Activated naive CD4-positive, alpha-beta T cell treated with anti-CD3 and anti-CD28 coated beads, Interleukin-2, amount 50 U/mL, for 72 hours (primary cell): ENCODE data around the gene MLIP. TPM values are rescaled to one million over a fixed set of nuclear protein-coding genes. Genes with fewer than 3 reads are reported as not detected.
"Not testable (repeated sequence)": the region's sequence is repeated elsewhere in the genome, so short reads cannot be mapped to it uniquely, and the experiment has no call there.

ENCODE experiments used
- ATAC-seq, 2 donors: fragments of 150-1000 bp; cut with Tn5 transposase; 2 replicates each; pipeline ENCODE4 v1.10.0; 2021; ENCODE audit warnings: mild to moderate bottlenecking in 2 of 2, moderate library complexity in 2 of 2
- DNase-seq, 2 donors: peaks; one replicate each; pipeline ENCODE4 v3.0.0; 2021 to 2022; ENCODE audit warnings: low spot score in 2 of 2
- H3K27ac Mint-ChIP-seq, 2 donors: one replicate each; pipeline ENCODE4 v1.8.0; 2022; ENCODE audit warnings: mild to moderate bottlenecking in 2 of 2, mixed read lengths in 2 of 2
- H3K36me3 Mint-ChIP-seq, 2 donors: one replicate each; pipeline ENCODE4 v1.8.0; 2022; ENCODE audit warnings: mixed read lengths in 2 of 2
- H3K9me3 Mint-ChIP-seq, 2 donors: one replicate each; pipeline ENCODE4 v1.8.0; 2022; ENCODE audit warnings: mixed read lengths in 2 of 2
- total RNA-seq, 2 donors: library from RNA; stranded (reverse); gene quantifications; one replicate each; pipeline ENCODE4 v1.2.3, GENCODE V29; 2022

The MLIP gene, protein sequence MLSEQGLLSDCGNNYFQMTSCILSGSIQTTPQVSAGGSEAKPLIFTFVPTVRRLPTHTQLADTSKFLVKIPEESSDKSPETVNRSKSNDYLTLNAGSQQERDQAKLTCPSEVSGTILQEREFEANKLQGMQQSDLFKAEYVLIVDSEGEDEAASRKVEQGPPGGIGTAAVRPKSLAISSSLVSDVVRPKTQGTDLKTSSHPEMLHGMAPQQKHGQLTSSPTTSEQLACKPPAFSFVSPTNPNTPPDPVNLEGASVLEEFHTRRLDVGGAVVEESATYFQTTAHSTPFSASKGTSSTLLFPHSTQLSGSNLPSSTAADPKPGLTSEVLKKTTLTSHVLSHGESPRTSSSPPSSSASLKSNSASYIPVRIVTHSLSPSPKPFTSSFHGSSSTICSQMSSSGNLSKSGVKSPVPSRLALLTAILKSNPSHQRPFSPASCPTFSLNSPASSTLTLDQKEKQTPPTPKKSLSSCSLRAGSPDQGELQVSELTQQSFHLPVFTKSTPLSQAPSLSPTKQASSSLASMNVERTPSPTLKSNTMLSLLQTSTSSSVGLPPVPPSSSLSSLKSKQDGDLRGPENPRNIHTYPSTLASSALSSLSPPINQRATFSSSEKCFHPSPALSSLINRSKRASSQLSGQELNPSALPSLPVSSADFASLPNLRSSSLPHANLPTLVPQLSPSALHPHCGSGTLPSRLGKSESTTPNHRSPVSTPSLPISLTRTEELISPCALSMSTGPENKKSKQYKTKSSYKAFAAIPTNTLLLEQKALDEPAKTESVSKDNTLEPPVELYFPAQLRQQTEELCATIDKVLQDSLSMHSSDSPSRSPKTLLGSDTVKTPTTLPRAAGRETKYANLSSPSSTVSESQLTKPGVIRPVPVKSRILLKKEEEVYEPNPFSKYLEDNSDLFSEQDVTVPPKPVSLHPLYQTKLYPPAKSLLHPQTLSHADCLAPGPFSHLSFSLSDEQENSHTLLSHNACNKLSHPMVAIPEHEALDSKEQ
- not detected for total RNA-seq

GRCh38 chr6:54111341-54112045, at the start of gene MLIP:
TSS of gene MLIP (plus strand) at chr6:54111443. CDS start at chr6:54111480, 37 bp downstream.
- Mint-ChIP-seq H3K27ac (no peak within 1 kb of the TSS), H3K9me3 (peaks cover 5 to 9% of the 10 kb centered on the region in 2 donors), H3K36me3 (no peaks in the 10 kb centered on the region)
- ATAC-seq (no peak), DNase-seq (no peak)

DNA sequence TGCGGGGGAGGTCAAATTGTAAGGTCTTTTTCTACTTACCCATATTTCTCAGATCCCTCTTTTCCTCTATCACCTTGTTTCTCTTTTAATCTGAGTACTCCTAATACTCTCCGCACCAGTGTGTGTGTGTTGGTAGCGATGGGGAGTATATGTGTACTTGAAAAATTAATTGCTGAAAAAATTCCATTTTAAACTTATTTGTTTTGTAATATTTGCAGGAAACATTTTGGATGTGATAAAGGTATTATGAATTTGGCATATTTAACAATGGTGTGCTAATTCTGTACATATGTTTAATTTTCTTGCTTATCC, 48.1 kb upstream of the MLIP start:
- DNase-seq = no peak
- no peak overlapping the region for H3K27ac Mint-ChIP-seq
- H3K9me3 Mint-ChIP-seq = no peaks in the 10 kb centered on the region
- H3K36me3 Mint-ChIP-seq = no peaks in the 10 kb centered on the region
- no peak for ATAC-seq

- no peaks in the 10 kb centered on the region for H3K9me3 Mint-ChIP-seq
- no peak overlapping the region for H3K27ac Mint-ChIP-seq
- ATAC-seq (no peak), DNase-seq (no peak)
- no peaks in the 10 kb centered on the region for H3K36me3 Mint-ChIP-seq
Observed at GRCh38 chr6:54068694-54069093, 42.5 kb upstream of the MLIP start.

DNA sequence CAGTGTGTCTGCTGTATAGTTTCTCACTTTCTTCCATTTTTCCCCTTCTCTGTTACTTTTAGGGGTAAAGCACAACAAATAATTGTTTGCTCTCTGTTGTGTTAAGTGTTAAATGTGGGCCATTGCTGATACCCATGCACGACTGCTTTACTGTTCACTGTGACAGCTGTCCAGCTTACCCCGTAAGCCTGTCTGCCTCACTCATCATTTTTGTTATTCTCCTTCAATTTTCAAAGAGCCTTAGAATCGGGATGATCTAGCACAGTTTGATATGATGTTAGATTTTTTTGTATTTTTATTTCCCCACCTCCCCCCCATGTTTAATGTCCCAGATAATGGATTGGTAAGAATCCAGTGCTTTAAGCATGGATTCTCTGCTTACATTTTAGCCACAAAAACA, 41.2 kb upstream of the MLIP start:
- no peaks in the 10 kb centered on the region for H3K36me3 Mint-ChIP-seq
- no peak overlapping the region for H3K27ac Mint-ChIP-seq
- ATAC-seq (no peak), DNase-seq (no peak)
- no peaks in the 10 kb centered on the region for H3K9me3 Mint-ChIP-seq

DNA sequence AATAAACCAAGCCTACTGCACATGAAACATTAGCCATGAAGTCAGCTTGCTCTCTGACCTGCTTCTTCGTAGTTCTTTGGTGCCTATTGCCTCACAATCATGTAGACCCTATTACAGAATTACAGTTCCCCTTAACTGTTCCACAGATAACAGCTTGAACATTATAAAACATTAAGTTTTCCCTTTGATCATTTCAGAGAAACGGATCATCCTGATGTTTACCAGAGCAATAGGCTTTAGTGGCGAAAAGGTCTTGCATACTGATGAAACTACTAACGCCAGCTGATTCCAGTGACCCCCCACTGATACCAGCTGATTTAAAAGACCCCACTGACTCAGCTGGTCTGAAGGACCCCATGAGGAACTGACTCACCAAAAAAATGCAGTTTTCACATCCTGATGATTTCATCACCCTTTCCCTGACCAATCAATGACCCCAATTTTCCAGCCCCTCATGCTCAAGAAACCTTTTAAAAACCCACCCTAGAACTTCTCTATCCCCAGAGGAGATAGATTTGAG, 39.4 kb upstream of the MLIP start:
- ATAC-seq = no peak
- Mint-ChIP-seq H3K27ac (no peak overlapping the region), H3K9me3 (no peaks in the 10 kb centered on the region), H3K36me3 (no peaks in the 10 kb centered on the region)
- DNase-seq = no peak

DNA sequence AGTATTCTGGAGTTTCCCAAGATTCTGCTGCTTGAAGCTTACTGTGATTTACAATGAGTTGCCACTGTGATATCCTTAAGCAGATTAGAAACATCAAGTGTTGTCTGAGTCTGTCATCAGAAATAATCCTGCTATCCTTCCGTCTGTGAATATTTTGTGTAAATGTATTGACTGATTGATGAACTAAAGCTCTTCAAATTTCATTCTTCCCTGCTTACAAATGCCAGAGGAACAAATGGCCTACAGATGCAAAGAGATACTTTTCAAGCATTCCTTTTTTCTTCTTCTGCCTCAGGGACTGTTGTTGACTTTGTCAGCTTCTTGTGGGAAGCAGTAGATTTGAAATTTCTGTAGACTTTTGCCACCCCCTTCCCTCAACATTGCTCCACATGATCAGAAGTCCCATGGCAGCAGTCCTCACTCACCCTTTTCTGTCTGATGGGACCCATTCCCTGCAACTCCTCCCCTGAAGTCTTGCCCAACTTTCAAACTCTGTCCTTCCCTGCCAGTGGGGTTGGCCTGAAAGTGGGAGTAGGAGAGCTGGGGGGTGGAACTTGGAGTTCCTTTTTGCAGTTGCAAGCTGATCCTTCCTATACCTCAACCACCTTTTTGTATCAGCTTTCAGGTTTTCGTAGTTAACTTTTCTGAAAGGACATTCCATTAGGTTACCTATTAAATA, 38.5 kb upstream of the MLIP start:
- Mint-ChIP-seq H3K36me3 (no peaks in the 10 kb centered on the region), H3K27ac (no peak overlapping the region), H3K9me3 (no peaks in the 10 kb centered on the region)
- ATAC-seq (no peak), DNase-seq (no peak)

- no peaks in the 10 kb centered on the region for H3K36me3 Mint-ChIP-seq
- H3K9me3 Mint-ChIP-seq = no peaks in the 10 kb centered on the region
- no peak overlapping the region for H3K27ac Mint-ChIP-seq
- DNase-seq = no peak
- ATAC-seq = no peak
Observed at GRCh38 chr6:54073487-54073886, 37.8 kb upstream of the MLIP start.

DNA sequence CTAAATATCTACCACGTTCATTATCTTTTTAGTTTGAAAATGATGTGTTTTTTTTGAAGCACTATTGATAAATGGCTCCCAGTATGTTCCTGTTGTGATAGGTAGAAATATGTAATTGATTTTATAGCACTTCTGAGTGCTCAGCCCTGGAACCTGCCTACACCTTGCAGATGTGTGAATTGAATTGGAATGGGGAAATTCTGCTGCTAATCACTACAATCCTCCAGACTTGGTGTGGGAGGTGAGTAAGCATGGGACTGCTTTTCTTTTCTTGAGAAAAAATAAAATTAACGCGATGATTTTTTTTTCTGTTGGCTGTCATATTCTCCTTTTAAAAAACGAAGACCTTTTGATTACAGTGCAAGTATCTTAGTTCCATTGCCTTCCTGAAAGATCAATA, 37.1 kb upstream of the MLIP start:
- ATAC-seq (no peak), DNase-seq (no peak)
- Mint-ChIP-seq H3K27ac (no peak overlapping the region), H3K36me3 (no peaks in the 10 kb centered on the region), H3K9me3 (no peaks in the 10 kb centered on the region)

- DNase-seq = no peak
- no peak overlapping the region for H3K27ac Mint-ChIP-seq
- no peaks in the 10 kb centered on the region for H3K9me3 Mint-ChIP-seq
- ATAC-seq = no peak
- no peaks in the 10 kb centered on the region for H3K36me3 Mint-ChIP-seq
Observed at GRCh38 chr6:54074578-54075195, 36.6 kb upstream of the MLIP start.

- no peak for DNase-seq
- ATAC-seq = no peak
- H3K27ac Mint-ChIP-seq = no peak overlapping the region
- H3K9me3 Mint-ChIP-seq = no peaks in the 10 kb centered on the region
- H3K36me3 Mint-ChIP-seq = no peaks in the 10 kb centered on the region
Observed at GRCh38 chr6:54076159-54076789, 35.0 kb upstream of the MLIP start.

DNA sequence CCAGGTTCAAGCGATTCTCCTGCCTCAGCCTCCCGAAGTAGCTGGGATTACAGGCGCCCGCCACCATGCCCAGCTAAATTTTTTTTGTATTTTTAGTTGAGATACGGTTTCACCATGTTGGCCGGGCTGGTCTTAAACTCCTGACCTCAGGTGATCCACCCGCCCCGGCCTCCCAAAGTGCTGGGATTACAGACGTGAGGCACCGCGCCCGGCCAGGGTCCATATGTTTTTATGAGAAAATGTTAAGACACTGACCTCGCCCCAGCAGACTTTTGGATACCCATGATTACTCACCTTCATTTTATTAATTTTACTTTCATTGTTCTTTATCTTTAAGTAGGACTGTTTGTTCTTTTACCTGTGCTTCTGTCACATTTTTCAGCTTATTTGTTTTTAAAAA, 29.7 kb upstream of the MLIP start:
- H3K36me3 Mint-ChIP-seq, H3K27ac Mint-ChIP-seq, H3K9me3 Mint-ChIP-seq, ATAC-seq, DNase-seq: not testable (repeated sequence)

- DNase-seq = no peak
- ATAC-seq = no peak
- H3K9me3 Mint-ChIP-seq = no peaks in the 10 kb centered on the region
- H3K27ac Mint-ChIP-seq = no peak overlapping the region
- no peaks in the 10 kb centered on the region for H3K36me3 Mint-ChIP-seq
Observed at GRCh38 chr6:54083287-54083686, 28.0 kb upstream of the MLIP start.

GRCh38 chr6:54084231-54084630, 27.0 kb upstream of the MLIP start:
- no peaks in the 10 kb centered on the region for H3K36me3 Mint-ChIP-seq
- no peak for ATAC-seq

DNA sequence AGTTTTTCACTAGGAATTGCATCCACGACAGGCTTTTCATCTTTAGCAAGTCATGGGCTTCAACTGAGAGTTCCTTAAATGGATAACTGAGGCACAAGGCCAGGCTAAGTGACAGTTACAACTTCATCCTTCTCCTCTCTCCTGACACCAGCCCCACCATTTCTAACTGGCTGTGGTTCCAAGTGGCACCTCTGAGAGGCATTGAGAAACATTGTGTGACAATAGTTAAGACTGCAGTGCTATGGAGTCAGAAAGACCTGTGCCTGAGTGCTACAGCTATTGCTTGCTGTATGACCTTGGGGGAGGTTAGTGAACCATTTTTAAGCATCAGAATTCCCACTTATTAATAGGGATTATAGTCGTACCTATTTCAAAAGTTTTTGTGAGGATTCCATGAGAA, 26.2 kb upstream of the MLIP start:
- no peaks in the 10 kb centered on the region for H3K9me3 Mint-ChIP-seq
- no peak overlapping the region for H3K27ac Mint-ChIP-seq
- no peaks in the 10 kb centered on the region for H3K36me3 Mint-ChIP-seq
- DNase-seq = no peak
- ATAC-seq = no peak

More at GRCh38 chr6:54084231-54084630, 27.0 kb upstream of the MLIP start:
- Mint-ChIP-seq H3K27ac (no peak overlapping the region), H3K9me3 (no peaks in the 10 kb centered on the region)
- DNase-seq = no peak

- ATAC-seq = no peak
- Mint-ChIP-seq H3K27ac (no peak overlapping the region), H3K36me3 (no peaks in the 10 kb centered on the region), H3K9me3 (no peaks in the 10 kb centered on the region)
- DNase-seq = no peak
Observed at GRCh38 chr6:54085541-54085940, 25.7 kb upstream of the MLIP start.

DNA sequence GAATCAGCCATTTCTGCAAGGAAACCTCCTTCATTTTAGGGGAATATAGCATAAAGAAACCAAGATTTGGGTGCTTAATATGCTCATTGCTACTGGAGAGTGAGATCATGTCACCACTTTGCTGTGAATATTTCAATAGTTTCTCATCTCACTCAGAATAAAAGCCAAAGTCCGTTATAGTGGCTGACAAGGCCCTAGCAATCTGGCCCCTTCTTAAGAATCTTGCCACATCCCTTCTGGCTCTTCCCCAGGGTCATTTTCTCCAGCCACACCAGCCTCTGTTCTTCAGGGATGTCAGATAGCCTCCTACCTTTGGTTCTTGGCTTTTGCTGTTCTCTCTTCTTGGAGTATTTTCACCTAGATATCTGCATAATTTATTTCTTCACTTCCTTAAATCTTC, 24.8 kb upstream of the MLIP start:
- no peak overlapping the region for H3K27ac Mint-ChIP-seq
- no peaks in the 10 kb centered on the region for H3K9me3 Mint-ChIP-seq
- ATAC-seq (no peak), DNase-seq (no peak)
- no peaks in the 10 kb centered on the region for H3K36me3 Mint-ChIP-seq
